Left ventricle myocardium inferior (tissue), 1 donor: ENCODE measurements around the gene RPTN. TPM values are rescaled to one million over a fixed set of nuclear protein-coding genes. Genes with fewer than 3 reads are reported as not detected.
A peak's percentile ranks its signal among the peaks of the same experiment; 100 is the strongest.

Source experiments
- DNase-seq: peaks from one replicate; pipeline ENCODE4 v3.0.0-alpha.2; 2020
- H3K27ac ChIP-seq: fragments of 200-600 bp; replicated peaks from 2 replicates; pipeline ENCODE4 v1.8.0; 2021
- H3K27me3 ChIP-seq: fragments of 200-600 bp; 2 replicates; pipeline ENCODE4 v1.8.0; 2021; ENCODE audit warnings: low read depth
- H3K36me3 ChIP-seq: fragments of 200-600 bp; 2 replicates; pipeline ENCODE4 v1.8.0; 2021
- H3K4me1 ChIP-seq: fragments of 200-600 bp; 2 replicates; pipeline ENCODE4 v1.8.0; 2021
- H3K4me3 ChIP-seq: fragments of 200-600 bp; 2 replicates; pipeline ENCODE4 v1.8.0; 2021; ENCODE audit warnings: mild to moderate bottlenecking, moderate library complexity
- H3K9me3 ChIP-seq: fragments of 200-600 bp; replicated peaks from 2 replicates; pipeline ENCODE4 v1.8.0; 2021
- intact Hi-C: fragments of 100-400 bp; cut with micrococcal nuclease; formaldehyde crosslinking; loops from one replicate; pipeline ENCODE4 v1.11.0; 2022
- total RNA-seq: library from RNA; stranded (reverse); fragmentation: NEBNext Ultra II Directional; extraction: Animal tissue kit (Norgen Biotek cat#: 25700); gene quantifications from one replicate; pipeline ENCODE4 v1.2.1, GENCODE V29; 2021
- TF ChIP-seq, protein P1 (sequence below): fragments of 200-600 bp; IDR thresholded peaks from 2 replicates; pipeline ENCODE4 v1.8.0; 2021; ENCODE audit warnings: antibody characterized with exemption, mild to moderate bottlenecking, borderline replicate concordance
- donor health status: DM: no; HTN: yes; CAD: no; lungs with severe emphysema.

The RPTN gene
- total RNA-seq, 1 donor from 2014 or later = not detected

DNA sequence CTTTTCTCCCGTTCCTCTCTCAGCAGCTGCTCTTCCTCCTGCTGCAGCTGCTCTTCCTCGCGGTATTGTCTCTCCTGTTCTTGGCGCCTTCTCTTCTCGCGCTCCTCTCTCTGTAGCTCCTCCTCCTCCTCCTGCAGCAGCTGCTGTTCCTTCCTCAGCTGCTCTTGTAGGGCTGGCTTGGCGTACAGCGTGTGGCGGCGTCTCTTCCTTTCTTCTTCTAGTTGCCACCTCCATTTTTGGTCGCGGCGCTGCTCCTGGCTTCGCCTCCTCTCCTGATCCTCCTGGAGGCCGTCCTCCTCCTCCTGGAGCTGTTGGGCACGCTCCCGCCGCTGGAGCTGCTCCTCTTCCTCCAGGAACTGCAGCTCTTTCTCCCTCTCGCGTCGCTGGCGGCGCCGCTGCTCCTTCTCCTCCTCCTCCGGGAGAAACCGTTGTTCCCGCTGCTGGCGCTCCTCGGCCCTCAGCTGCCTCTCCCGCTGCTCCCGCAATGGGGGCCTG, 48.6 kb downstream of the RPTN start:
- TF ChIP-seq, protein P1, sequence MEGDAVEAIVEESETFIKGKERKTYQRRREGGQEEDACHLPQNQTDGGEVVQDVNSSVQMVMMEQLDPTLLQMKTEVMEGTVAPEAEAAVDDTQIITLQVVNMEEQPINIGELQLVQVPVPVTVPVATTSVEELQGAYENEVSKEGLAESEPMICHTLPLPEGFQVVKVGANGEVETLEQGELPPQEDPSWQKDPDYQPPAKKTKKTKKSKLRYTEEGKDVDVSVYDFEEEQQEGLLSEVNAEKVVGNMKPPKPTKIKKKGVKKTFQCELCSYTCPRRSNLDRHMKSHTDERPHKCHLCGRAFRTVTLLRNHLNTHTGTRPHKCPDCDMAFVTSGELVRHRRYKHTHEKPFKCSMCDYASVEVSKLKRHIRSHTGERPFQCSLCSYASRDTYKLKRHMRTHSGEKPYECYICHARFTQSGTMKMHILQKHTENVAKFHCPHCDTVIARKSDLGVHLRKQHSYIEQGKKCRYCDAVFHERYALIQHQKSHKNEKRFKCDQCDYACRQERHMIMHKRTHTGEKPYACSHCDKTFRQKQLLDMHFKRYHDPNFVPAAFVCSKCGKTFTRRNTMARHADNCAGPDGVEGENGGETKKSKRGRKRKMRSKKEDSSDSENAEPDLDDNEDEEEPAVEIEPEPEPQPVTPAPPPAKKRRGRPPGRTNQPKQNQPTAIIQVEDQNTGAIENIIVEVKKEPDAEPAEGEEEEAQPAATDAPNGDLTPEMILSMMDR = no peak
- peaks cover 54% of the 10 kb centered on the region for H3K4me1 ChIP-seq
- H3K36me3 ChIP-seq = no peaks in the 10 kb centered on the region
- peak; percentile 15 for DNase-seq
- H3K4me3 ChIP-seq = peak overlapping the region; percentile 67
- intact Hi-C loops = no loop called here
- H3K27ac ChIP-seq = no peak overlapping the region
- peaks cover 22% of the 10 kb centered on the region for H3K9me3 ChIP-seq
- peaks cover 100% of the 10 kb centered on the region for H3K27me3 ChIP-seq

DNA sequence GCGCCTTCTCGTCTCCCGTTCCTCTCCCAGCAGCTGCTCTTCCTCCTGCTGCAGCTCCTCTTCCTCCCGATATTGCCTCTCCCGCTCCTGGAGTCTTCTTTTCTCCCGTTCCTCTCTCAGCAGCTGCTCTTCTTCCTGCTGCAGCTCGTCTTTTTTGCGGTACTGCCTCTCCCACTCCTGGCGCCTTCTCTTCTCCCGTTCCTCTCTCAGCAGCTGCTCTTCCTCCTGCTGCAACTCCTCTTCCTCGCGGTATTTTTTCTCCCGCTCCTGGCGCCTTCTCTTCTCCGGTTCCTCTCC, 49.1 kb downstream of the RPTN start:
- Histone ChIP-seq H3K27ac (no peak overlapping the region), H3K4me1 (peaks cover 54% of the 10 kb centered on the region), H3K9me3 (peaks cover 22% of the 10 kb centered on the region), H3K36me3 (no peaks in the 10 kb centered on the region), H3K27me3 (peaks cover 100% of the 10 kb centered on the region), H3K4me3 (peak overlapping the region; percentile 67)
- no peak for DNase-seq
- intact Hi-C loops = no loop called here
- TF ChIP-seq, protein P1 = no peak

DNA sequence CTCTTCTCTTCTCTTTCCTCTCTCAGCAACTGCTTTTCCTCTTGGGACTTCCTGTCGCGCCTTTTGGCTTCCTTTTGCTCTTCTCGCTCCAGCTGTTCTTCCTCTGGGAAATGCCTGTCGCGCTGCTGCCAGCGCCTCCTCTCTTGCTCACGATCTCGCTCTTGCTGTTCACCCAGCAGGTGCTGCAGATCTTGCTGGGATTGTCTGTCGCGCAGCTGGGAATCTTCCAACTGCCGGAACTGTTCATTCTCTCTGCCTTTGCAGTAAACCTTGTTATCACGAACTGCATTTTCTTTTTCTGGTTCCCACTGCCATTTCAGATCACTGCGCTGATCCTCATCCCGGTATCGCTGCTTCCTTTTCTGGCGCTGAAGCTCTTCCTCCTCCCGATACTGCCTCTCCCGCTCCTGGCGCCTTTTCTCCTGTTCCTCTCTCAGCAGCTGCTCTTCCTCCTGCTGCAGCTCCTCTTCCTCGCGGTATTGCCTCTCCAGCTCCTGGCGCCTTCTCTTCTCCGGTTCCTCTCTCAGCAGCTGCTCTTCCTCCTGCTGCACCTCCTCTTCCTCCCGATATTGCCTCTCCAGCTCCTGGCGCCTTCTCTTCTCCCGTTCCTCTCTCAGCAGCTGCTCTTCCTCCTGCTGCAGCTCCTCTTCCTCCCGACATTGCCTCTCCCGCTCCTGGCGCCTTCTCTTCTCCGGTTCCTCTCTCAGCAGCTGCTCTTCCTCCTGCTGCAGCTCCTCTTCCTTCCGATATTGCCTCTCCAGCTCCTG, 49.6 kb downstream of the RPTN start:
- peaks cover 100% of the 10 kb centered on the region for H3K27me3 ChIP-seq
- H3K4me1 ChIP-seq = peaks cover 54% of the 10 kb centered on the region

DNA sequence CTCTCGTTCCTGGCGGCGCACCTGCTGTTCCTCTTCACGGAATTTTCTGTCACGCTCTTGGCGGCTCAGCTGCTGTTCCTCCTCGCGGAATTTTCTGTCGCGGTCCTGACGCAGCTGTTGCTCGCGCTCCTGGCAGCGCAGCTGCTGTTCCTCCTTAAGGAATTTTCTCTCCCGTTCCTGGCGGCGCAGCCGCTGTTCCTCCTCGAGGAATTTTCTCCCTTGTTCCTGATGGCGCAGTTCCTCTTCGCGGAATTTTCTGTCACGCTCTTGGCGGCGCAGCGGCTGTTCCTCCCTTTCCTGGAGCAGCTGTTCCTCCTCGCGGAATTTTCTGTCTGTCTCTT, 50.2 kb downstream of the RPTN start:
- no peak for DNase-seq
- peaks cover 100% of the 10 kb centered on the region for H3K27me3 ChIP-seq
- H3K4me3 ChIP-seq = peak overlapping the region; percentile 67
- peaks cover 54% of the 10 kb centered on the region for H3K4me1 ChIP-seq
- no peaks in the 10 kb centered on the region for H3K36me3 ChIP-seq
- intact Hi-C loops = no loop called here
- H3K27ac ChIP-seq = no peak overlapping the region
- peaks cover 22% of the 10 kb centered on the region for H3K9me3 ChIP-seq
- TF ChIP-seq, protein P1 = no peak

More for the DNA sequence above, 49.6 kb downstream of the RPTN start:
- Histone ChIP-seq H3K36me3 (no peaks in the 10 kb centered on the region), H3K9me3 (peaks cover 22% of the 10 kb centered on the region), H3K4me3 (peak overlapping the region; percentile 67), H3K27ac (no peak overlapping the region)
- TF ChIP-seq, protein P1 = no peak
- intact Hi-C loops = no loop called here
- DNase-seq = no peak

DNA sequence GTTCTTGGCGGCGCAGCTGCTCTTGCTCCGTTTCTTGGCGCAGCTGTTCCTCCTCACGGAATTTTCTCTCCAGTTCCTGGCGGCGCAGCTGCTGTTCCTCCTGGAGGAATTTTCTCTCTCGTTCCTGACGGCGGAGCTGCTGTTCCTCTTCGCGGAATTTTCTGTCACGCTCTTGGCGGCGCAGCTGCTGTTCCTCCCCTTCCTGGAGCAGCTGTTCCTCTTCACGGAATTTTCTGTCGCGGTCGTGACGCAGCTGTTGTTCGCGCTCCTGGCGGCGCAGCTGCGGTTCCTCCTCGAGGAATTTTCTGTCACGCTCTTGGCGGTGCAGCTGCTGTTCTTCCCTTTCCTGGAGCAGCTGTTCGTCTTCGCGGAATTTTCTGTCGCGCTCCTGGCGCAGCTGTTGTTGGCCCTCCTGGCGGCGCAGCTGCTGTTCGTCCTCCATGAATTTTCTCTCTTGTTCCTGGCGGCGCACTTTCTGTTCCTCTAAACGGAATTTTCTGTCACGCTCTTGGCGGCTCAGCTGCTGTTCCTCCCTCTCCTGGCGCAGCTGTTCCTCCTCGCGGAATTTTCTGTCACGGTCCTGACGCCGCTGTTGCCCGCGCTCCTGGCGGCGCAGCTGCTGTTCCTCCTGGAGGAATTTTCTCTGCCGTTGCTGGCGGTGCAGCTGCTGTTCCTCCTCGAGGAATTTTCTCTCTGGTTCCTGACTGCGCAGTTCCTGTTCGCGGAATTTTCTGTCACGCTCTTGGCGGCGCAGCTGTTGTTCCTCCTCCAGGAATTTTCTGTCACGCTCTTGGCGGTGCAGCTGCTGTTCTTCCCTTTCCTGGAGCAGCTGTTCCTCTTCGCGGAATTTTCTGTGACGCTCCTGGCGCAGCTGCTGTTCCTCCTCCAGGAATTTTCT, 50.8 kb downstream of the RPTN start:
- Histone ChIP-seq H3K4me3 (peak overlapping the region; percentile 67), H3K27ac (no peak overlapping the region), H3K9me3 (peaks cover 22% of the 10 kb centered on the region), H3K27me3 (peaks cover 100% of the 10 kb centered on the region), H3K4me1 (peaks cover 54% of the 10 kb centered on the region), H3K36me3 (no peaks in the 10 kb centered on the region)
- TF ChIP-seq, protein P1 = no peak
- peak; percentile 23 for DNase-seq
- intact Hi-C loops = no loop called here
